ENCODE data around the gene SEZ6L.

- TF ChIP-seq GATA3 (IDR thresholded peaks at IDR 0.05; ENCODE audit: low read depth, low read length) (no peak), GATA2 (IDR thresholded peaks at IDR 0.05; ENCODE audit: low read depth, low read length) (no peak)
Measured at GRCh38 chr22:26225207-26225606, 55.9 kb downstream of the SEZ6L start.

All from SH-SY5Y (cell line).